Activated naive CD8-positive, alpha-beta T cell treated with anti-CD3 and anti-CD28 coated beads, Interleukin-2, amount 10 ng/mL, durations not matched to agents 7 days and 5 days (primary cell): Measurements from ENCODE around the gene SMAD4. TPM values are rescaled to one million over a fixed set of nuclear protein-coding genes. Genes with fewer than 3 reads are reported as not detected.

Experiments
- ATAC-seq: fragments of 150-1000 bp; cut with Tn5 transposase; one replicate; pipeline ENCODE4 v1.10.0; 2021; ENCODE audit warnings: low read depth, moderate library complexity
- POLR2A ChIA-PET: fragments of 350-600 bp; sonication (Branson Sonifier 250); formaldehyde crosslinking; loops from one replicate; lab custom pipeline; 2021; ENCODE audit warnings: antibody characterized with exemption; lab: Charles Lee
- DNase-seq: peaks from one replicate; pipeline ENCODE4 v3.0.0; 2021
- H3K27ac Mint-ChIP-seq: one replicate; pipeline ENCODE4 v1.8.0; 2022; ENCODE audit warnings: mild to moderate bottlenecking, mixed read lengths
- H3K27me3 Mint-ChIP-seq: one replicate; pipeline ENCODE4 v1.8.0; 2022; ENCODE audit warnings: mild to moderate bottlenecking, moderate library complexity, mixed read lengths
- H3K36me3 Mint-ChIP-seq: one replicate; pipeline ENCODE4 v1.8.0; 2021; ENCODE audit warnings: mild to moderate bottlenecking, mixed read lengths
- H3K4me1 Mint-ChIP-seq: one replicate; pipeline ENCODE4 v1.8.0; 2021; ENCODE audit warnings: mixed read lengths
- H3K4me3 Mint-ChIP-seq: one replicate; pipeline ENCODE4 v1.8.0; 2022; ENCODE audit warnings: mild to moderate bottlenecking, moderate library complexity, mixed read lengths
- H3K9me3 Mint-ChIP-seq: one replicate; pipeline ENCODE4 v1.8.0; 2021; ENCODE audit warnings: mixed read lengths
- total RNA-seq, 2 experiments: library from RNA; stranded (reverse); gene quantifications; one replicate each; pipeline ENCODE4 v1.2.3, GENCODE V29; 2021

SMAD4 gene
- total RNA-seq, 2 experiments from 2014 or later: 84.9 to 105 TPM

DNA sequence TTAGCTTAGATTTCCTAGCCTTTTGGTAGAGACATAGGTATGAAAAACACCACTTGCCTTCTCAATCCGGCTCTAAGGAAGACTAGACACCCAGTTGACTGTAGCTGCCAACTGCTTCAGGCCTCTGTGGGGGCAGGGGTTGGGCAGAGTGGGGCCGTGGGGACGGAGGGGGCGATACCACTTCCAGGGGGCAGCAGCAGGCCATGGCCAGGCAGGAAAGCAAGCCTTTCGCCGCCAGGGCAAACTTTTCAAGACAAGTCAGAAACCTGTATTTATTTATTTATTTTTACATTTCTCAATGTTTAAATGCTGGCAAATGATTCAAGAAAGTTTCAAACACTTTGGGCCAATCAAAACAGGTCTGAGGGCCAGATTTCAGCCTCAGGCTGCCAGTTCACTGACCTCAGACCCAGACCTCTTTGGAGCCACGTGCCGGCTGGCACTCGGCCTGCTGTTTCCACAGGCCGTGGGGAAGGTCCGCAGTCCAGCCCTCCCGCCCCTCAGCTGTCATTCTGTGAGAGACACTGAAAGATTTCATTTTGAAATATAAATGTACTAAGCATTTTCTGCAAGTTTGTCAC is 103.7 kb downstream of the SMAD4 start:
- H3K27me3 Mint-ChIP-seq: no peaks in the 10 kb centered on the region
- DNase-seq (no peak), ATAC-seq (no peak)
- no peaks in the 10 kb centered on the region for H3K9me3 Mint-ChIP-seq
- POLR2A ChIA-PET: interaction anchor here (1.1 kb wide), 1 partner anchor 63 kb away, joined by 3 read pairs; no protein-coding TSS in a partner anchor
- no peaks in the 10 kb centered on the region for H3K4me1 Mint-ChIP-seq
- H3K4me3 Mint-ChIP-seq: no peak overlapping the region
- no peak overlapping the region for H3K27ac Mint-ChIP-seq
- H3K36me3 Mint-ChIP-seq: no peaks in the 10 kb centered on the region

Other genes with a start within 250 kb of the SMAD4 start
- not detected for gene MRO, start 210.2 kb upstream of the SMAD4 start, total RNA-seq
- gene ME2, start 151.1 kb upstream of the SMAD4 start, total RNA-seq: 10 to 100 TPM; 76.3 to 76.7 TPM
- gene ELAC1, start 62.2 kb upstream of the SMAD4 start, total RNA-seq: 10 to 100 TPM in 1 of 2 experiments, 1 to 10 TPM in 1; 9.6 to 10.1 TPM
- gene MEX3C, start 167.5 kb downstream of the SMAD4 start, total RNA-seq: 10 to 100 TPM; 53.3 to 60.7 TPM